Mesothelial cell of epicardium (in vitro differentiated cells): ENCODE results near the gene AGFG1. TPM values are rescaled to one million over a fixed set of nuclear protein-coding genes. Genes with fewer than 3 reads are reported as not detected.

Experiments used
- DNase-seq, 2 experiments: peaks; one replicate each; pipeline ENCODE4 v3.0.0; 2021; ENCODE audit warnings: low spot score in 2 of 2; ENCODE audit not compliant: unreplicated experiment in 2 of 2
- H3K27ac Mint-ChIP-seq: 2 replicates; pipeline ENCODE4 v1.8.0; 2021; ENCODE audit warnings: mixed read lengths
- H3K27me3 Mint-ChIP-seq: 2 replicates; pipeline ENCODE4 v1.8.0; 2021; ENCODE audit warnings: low read depth, mixed read lengths
- H3K36me3 Mint-ChIP-seq: 2 replicates; pipeline ENCODE4 v1.8.0; 2021; ENCODE audit warnings: mixed read lengths
- H3K4me1 Mint-ChIP-seq: 2 replicates; pipeline ENCODE4 v1.8.0; 2021; ENCODE audit warnings: mixed read lengths
- H3K4me3 Mint-ChIP-seq: 2 replicates; pipeline ENCODE4 v1.8.0; 2021; ENCODE audit warnings: mild to moderate bottlenecking, moderate library complexity, mixed read lengths
- H3K9me3 Mint-ChIP-seq: 2 replicates; pipeline ENCODE4 v1.8.0; 2021; ENCODE audit warnings: mixed read lengths
- CTCF ChIP-seq: fragments of 200-600 bp; sonication (generic); IDR thresholded peaks from one replicate; pipeline ENCODE4 v1.5.0; 2021; ENCODE audit warnings: antibody characterized with exemption; ENCODE audit not compliant: unreplicated experiment
- total RNA-seq: library from RNA; stranded (reverse); gene quantifications from 3 replicates; pipeline ENCODE4 v1.2.1, GENCODE V29; 2021

Gene AGFG1
- total RNA-seq, 1 donor from 2014 or later = 59.3 TPM

- Mint-ChIP-seq H3K36me3 (no peaks in the 10 kb centered on the region), H3K27me3 (no peaks in the 10 kb centered on the region), H3K4me1 (peaks cover 11% of the 10 kb centered on the region), H3K27ac (no peak overlapping the region), H3K9me3 (no peaks in the 10 kb centered on the region), H3K4me3 (no peak overlapping the region)
- no peak for DNase-seq
- no peak for TF ChIP-seq CTCF
Observed at GRCh38 chr2:227450311-227450841, 21.6 kb upstream of the AGFG1 start.

- Mint-ChIP-seq H3K9me3 (no peaks in the 10 kb centered on the region), H3K4me3 (no peak overlapping the region), H3K27ac (no peak overlapping the region), H3K27me3 (no peaks in the 10 kb centered on the region), H3K36me3 (no peaks in the 10 kb centered on the region), H3K4me1 (peaks cover 10% of the 10 kb centered on the region)
- no peak for DNase-seq
- no peak for TF ChIP-seq CTCF
Observed at GRCh38 chr2:227450926-227451654, 20.9 kb upstream of the AGFG1 start.

GRCh38 chr2:227451655-227451992 is 20.3 kb upstream of the AGFG1 start:
- Mint-ChIP-seq H3K36me3 (no peaks in the 10 kb centered on the region), H3K4me1 (peaks cover 7% of the 10 kb centered on the region), H3K9me3 (no peaks in the 10 kb centered on the region), H3K27ac (no peak overlapping the region), H3K4me3 (no peak overlapping the region), H3K27me3 (no peaks in the 10 kb centered on the region)
- no peak for DNase-seq
- no peak for TF ChIP-seq CTCF

GRCh38 chr2:227453810-227454209 is 18.1 kb upstream of the AGFG1 start:
- Mint-ChIP-seq H3K9me3 (no peaks in the 10 kb centered on the region), H3K27me3 (no peaks in the 10 kb centered on the region), H3K4me3 (no peak overlapping the region), H3K36me3 (no peaks in the 10 kb centered on the region), H3K4me1 (no peaks in the 10 kb centered on the region), H3K27ac (no peak overlapping the region)
- no peak for TF ChIP-seq CTCF
- DNase-seq = no peak

- no peak overlapping the region for H3K4me3 Mint-ChIP-seq
- no peak overlapping the region for H3K27ac Mint-ChIP-seq
- TF ChIP-seq CTCF = no peak
- no peaks in the 10 kb centered on the region for H3K27me3 Mint-ChIP-seq
- no peak for DNase-seq
- no peaks in the 10 kb centered on the region for H3K9me3 Mint-ChIP-seq
- H3K36me3 Mint-ChIP-seq = no peaks in the 10 kb centered on the region
- H3K4me1 Mint-ChIP-seq = no peaks in the 10 kb centered on the region
Observed at GRCh38 chr2:227454323-227454860, 17.6 kb upstream of the AGFG1 start.
